Measurements from ENCODE around the gene SASH1.

The SASH1 gene

GRCh38 chr6:148487461-148487860 lies 144.8 kb downstream of the SASH1 start:
- in situ Hi-C loops (cut with MboI; ENCODE audit: low sequenced_read_pairs) = no loop called here

GRCh38 chr6:148491638-148492251 lies 149.1 kb downstream of the SASH1 start:
- in situ Hi-C loops (cut with MboI; ENCODE audit: low sequenced_read_pairs) = no loop called here

DNA sequence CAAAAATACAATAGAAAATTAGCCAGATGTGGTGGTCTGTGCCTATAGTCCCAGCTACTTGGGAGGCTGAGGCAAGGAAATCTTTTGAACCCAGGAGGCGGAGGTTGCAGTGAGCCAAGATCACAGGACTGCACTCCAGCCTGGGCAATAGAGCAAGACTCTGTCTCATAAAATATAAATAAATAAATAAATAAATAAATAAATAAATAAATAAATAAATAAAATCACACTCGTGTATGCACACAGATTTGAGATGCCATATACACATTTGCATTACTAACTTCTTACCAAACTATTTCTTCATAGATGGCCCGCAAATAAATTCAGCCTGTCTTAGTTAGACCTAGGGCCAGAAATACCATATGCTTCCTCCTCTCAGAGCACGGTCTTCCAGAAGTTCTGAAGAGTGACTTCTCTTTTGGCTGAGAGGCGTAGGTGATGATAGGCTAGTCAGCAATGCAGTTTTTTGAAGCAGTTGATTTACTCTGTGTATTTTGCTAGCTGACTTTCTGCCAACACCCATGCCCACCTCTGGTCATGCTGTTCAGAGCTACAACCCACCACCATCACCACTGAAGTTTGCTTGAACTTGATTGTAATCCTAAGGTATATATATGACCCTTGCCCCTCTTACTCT lies 150.1 kb downstream of the SASH1 start:
- in situ Hi-C loops (cut with MboI; ENCODE audit: low sequenced_read_pairs) = no loop called here

GRCh38 chr6:148493424-148493823 lies 150.8 kb downstream of the SASH1 start:
- in situ Hi-C loops (cut with MboI; ENCODE audit: low sequenced_read_pairs) = no loop called here

- in situ Hi-C loops (cut with MboI; ENCODE audit: low sequenced_read_pairs) = no loop called here
Measured at GRCh38 chr6:148494226-148494625, 151.6 kb downstream of the SASH1 start.

GRCh38 chr6:148495029-148495428 lies 152.4 kb downstream of the SASH1 start:
- in situ Hi-C loops (cut with MboI; ENCODE audit: low sequenced_read_pairs) = no loop called here

- in situ Hi-C loops (cut with MboI; ENCODE audit: low sequenced_read_pairs) = no loop called here
Measured at GRCh38 chr6:148497257-148497656, 154.6 kb downstream of the SASH1 start.

GRCh38 chr6:148497717-148498116 lies 155.1 kb downstream of the SASH1 start:
- in situ Hi-C loops (cut with MboI; ENCODE audit: low sequenced_read_pairs) = no loop called here

DNA sequence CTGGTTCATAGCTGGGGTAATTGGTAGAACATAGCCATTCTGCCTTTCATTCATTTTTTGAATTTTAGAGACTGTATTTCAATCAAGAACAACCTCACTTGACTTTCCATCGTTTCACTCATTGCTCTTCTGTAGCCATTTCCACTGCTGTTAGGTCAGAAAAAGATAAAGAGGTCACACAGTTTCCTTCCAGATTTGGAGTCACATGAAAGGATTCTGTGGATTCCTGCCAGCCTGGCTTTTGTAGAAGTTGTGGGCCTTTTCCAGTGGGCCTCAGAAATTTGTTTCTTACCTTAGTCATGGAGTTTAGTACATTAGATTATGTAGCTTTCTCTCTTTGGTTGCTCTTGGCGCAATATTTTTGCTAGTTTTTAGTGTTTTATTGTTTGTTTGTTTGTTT lies 157.8 kb downstream of the SASH1 start:
- in situ Hi-C loops (cut with MboI; ENCODE audit: low sequenced_read_pairs) = no loop called here

DNA sequence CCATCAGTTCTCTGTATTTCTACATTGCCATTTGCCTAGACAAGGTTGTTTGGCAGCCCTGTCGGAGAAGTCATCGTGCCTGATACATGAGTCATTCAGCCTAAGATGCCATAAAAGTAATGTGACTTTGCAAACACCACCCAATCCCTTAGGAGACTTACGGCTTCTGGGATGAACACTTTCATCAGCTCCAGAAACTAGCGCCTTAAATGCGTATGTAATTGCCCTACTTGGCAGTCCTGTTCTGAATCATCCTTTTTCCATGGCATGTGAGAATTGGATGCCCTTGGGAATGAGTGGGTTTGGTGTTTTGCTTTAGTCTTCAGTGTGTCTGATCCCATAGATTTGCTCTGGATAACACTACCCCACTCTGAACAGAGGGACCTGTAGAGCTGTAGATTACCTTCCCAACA lies 158.5 kb downstream of the SASH1 start:
- in situ Hi-C loops (cut with MboI; ENCODE audit: low sequenced_read_pairs) = no loop called here

GRCh38 chr6:148502083-148502772 lies 159.6 kb downstream of the SASH1 start:
- in situ Hi-C loops (cut with MboI; ENCODE audit: low sequenced_read_pairs) = no loop called here

GRCh38 chr6:148502773-148503135 lies 160.1 kb downstream of the SASH1 start:
- in situ Hi-C loops (cut with MboI; ENCODE audit: low sequenced_read_pairs) = no loop called here

GRCh38 chr6:148503703-148504102 lies 161.1 kb downstream of the SASH1 start:
- in situ Hi-C loops (cut with MboI; ENCODE audit: low sequenced_read_pairs) = no loop called here

DNA sequence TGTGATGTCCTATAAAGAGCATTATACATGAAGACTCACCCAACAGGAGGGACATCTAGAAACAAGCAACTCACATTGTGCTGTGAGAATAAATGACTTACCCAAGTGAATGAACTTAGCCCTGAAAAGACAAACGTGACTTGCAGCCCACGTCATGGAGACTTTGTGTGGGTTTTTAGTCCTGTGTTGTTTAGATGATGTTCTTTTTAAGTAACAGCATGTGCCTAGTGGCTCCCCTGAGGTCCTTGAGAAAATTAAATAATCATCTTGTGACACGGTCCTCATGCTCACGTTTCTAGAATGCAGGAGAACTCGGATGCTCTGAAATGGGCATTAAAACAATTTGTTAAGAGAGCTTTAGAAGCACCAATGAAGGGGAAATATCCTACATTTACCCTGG lies 165.1 kb downstream of the SASH1 start:
- in situ Hi-C loops (cut with MboI; ENCODE audit: low sequenced_read_pairs) = no loop called here

DNA sequence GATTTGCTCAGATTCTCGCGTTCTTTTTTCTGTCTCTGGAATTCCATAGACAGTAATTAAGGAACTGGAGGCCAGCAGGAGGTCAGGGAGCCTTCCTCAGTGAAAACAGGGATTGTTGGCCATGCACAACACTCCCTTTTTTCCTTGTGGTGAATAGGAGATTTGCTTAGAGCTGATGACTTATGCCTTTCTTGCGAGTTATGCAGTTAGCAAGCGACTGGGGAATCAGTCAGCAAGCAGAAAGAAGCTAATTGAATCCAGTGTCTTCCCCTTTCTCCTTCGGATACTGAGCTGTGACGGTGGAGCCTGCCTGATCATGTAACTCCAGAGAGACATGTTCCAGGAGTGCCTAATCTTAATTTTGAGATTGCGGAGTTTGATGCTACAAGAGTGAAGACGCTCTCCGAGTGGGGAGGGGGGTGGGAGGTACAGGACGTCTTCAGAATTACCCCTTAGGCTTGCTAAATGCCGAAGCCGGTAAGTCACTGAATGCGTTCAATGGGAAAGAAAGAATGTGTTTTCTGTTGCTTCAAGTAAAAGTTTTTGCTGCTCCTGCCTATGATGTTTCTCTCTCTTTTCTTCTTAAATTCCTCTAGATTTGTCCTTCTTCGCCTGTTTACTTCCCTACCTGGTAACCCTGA lies 165.9 kb downstream of the SASH1 start:
- in situ Hi-C loops (cut with MboI; ENCODE audit: low sequenced_read_pairs) = no loop called here

DNA sequence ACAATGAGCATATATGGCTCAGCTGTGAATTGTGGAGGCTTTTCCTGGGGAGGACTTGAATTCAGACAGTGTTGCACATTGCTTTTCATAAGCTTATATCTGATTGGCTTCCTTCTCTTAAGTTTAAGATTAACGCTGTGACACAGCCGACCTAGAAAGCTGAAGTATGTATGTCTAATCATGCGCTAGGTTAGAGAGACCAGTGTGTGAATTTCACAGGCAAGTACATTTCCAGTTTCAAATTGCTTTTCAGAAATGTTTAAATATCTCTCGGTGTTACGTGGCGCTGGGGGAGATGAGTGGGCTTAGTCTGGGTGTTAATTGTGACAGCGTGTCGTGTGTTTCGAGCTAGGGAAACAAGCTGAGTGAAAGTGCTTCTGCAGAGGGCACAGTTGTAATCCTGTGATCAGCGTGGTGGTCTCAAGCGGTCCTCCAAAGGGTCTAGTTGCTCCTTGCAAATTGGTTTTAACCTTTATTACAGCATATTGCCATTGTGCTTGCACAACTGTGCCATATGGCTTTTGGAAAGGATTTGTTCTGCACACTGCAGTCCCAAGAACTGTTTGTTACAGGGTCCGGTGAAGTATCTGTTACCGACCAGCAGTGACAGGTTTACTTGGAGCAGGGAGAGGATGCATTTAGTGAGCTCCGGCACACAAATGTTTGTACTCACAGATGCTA lies 166.6 kb downstream of the SASH1 start:
- in situ Hi-C loops (cut with MboI; ENCODE audit: low sequenced_read_pairs) = no loop called here

GRCh38 chr6:148509800-148510581 lies 167.4 kb downstream of the SASH1 start:
- in situ Hi-C loops (cut with MboI; ENCODE audit: low sequenced_read_pairs) = no loop called here

DNA sequence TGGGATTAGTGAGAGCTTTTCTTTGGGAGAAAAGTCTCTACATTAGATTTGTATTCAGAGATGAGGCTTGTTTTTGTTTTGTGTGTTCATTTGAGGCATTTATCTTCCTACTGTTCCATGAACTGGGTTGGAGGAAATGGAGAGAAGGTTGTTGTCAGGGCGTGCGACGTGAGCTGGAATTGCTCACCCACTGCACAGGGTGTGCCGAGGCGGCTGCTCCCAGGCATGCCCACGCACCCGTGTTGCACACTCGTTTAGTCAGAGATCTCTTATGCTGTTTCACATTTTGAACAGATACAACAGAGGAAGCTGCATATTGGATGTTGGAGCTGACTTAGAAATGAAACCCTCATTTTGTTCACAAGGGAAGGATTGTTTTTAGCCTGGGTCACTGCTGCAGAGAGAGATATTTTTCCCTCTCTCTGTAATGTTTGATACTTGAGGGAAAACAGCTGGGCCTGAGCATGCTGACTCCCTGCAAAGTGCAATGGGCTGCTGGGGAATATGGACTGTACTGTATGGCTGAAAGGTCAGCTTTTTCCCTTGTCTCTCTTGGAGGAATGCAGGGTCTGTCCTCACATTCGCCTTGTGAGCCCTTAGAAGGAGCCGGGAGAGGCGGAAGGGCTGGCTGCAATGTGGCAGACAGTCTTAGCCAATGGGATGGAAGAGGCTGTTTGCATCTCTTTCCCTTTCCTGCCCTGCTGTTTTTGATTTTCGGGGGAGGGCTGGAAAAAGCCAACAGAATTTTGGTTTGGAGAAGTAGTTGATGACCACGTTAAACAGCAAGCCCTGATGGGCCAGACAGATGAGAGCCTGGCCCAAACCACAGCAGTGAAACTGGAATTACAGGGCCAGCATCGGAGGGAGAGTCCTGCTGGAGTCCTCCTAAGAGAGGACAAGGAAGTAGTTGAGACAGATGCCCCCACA lies 170.8 kb downstream of the SASH1 start:
- in situ Hi-C loops (cut with MboI; ENCODE audit: low sequenced_read_pairs) = no loop called here

- in situ Hi-C loops (cut with MboI; ENCODE audit: low sequenced_read_pairs) = no loop called here
Measured at GRCh38 chr6:148514091-148514845, 171.6 kb downstream of the SASH1 start.
